ENCODE data around the gene CST11.

DNA sequence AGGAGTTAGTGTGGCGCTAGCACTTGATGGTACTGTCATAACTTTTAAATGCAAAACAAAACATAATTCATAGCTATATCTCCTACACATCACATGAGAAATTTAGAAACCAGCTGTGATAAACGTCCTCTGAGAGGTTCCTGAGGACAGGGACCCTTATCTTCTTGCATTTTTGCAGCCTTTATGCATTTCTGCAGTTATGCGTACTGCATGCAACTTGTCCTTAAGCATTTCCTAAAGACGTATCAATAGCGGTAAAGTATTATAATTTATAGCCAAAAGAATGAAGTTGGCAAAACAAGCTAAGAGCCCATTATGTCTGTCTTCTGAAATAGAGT lies 33.0 kb downstream of the CST11 start:
- TF ChIP-seq BHLHE40 (IDR thresholded peaks at IDR 0.05; ENCODE audit: borderline replicate concordance) (no peak), CTBP1 (IDR thresholded peaks at IDR 0.05; ENCODE audit: borderline replicate concordance) (no peak), SUZ12 (IDR thresholded peaks at IDR 0.05) (no peak), HDGF (IDR thresholded peaks at IDR 0.05; ENCODE audit: borderline replicate concordance) (no peak), FOXM1 (IDR thresholded peaks at IDR 0.05; ENCODE audit: borderline replicate concordance) (no peak), ELF4 (IDR thresholded peaks at IDR 0.05) (no peak)
- TF ChIP-seq, protein P1, sequence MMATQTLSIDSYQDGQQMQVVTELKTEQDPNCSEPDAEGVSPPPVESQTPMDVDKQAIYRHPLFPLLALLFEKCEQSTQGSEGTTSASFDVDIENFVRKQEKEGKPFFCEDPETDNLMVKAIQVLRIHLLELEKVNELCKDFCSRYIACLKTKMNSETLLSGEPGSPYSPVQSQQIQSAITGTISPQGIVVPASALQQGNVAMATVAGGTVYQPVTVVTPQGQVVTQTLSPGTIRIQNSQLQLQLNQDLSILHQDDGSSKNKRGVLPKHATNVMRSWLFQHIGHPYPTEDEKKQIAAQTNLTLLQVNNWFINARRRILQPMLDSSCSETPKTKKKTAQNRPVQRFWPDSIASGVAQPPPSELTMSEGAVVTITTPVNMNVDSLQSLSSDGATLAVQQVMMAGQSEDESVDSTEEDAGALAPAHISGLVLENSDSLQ (IDR thresholded peaks at IDR 0.05) = no peak
